HG03039 (cell line): ENCODE data around the gene COL4A3.

Source experiments
- ATAC-seq: cut with Tn5 transposase; IDR thresholded peaks from one replicate; pipeline ENCODE4 v1.9.1; 2021; ENCODE audit warnings: mild to moderate bottlenecking, moderate library complexity; ENCODE audit not compliant: unreplicated experiment

COL4A3 gene

DNA sequence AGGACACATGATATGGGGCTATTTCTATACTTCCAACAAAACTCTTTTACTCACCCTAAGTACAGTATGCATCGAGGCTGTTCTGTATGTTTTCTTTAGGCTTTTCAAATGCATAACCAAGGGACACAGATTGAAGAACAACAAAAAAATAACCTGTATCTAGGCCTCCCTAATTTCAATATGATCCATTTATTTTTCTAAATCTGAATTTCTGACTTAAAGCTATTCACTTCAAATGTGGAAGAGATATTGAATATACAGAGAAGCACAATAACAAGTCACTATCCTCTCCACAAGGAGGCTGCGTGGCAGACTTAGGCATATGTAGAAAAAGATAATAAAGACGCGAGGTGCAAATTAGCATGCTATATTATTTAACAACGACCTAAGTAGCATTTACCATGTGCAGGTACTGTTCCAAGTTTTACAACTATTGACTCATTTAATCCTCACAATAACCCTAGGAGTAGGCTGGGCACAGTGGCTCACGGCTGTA lies 121.4 kb downstream of the COL4A3 start:
- ATAC-seq = no peak

DNA sequence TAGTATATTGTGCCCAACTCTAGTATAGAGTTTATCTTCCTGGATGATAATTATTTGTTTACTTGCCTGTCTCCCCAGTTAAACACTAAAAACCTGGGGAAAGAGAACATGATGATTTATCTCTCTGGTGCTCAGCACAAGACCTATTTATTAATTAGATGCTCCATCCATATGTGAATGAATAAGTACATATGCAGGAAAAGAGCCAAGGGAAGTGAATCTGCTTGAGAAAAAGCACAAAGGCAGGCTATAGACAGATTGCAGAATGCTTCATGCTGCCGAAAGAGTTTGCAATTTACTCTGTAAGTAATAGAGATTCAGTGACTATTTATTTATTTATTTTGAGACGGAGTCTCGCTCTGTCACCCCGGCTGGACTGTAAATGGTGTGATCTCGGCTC lies 123.3 kb downstream of the COL4A3 start:
- ATAC-seq = no peak

DNA sequence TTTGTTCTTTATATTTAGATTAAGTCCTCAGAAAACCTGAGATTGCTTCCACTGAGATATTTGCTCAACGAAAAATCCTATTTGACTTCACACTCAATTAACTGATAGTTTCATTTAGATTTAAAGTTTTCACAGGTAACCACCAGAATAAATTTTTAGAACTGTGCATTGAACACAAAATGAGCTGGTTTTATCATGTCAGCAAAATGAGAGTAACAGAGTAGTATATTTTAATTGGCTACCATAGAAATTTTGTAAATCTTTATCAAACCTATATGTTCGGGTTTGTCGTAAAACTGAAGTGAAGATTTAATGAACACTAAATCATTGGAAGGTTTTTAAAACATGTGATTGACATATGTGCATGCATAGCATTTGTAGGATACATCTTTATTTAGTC lies 127.9 kb downstream of the COL4A3 start:
- ATAC-seq = no peak

DNA sequence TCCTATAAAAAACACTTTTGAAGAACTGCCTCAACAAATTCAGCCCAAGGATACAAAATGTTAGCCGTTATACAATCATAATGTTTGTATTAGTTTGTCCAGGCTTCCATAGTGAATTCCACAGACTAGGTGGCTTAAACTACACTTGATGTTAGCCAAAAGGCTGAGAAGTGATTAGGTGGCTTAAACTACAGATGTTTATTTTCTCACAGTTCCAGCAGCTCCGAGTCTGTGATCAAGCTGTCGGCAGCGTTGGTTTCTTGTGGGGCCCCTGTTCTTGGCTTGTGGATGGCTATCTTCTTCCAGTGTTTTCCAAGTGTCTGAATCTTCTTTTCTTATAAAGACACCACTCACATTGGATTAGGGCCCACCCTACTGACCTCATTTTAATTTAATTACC lies 129.1 kb downstream of the COL4A3 start:
- ATAC-seq = no peak

DNA sequence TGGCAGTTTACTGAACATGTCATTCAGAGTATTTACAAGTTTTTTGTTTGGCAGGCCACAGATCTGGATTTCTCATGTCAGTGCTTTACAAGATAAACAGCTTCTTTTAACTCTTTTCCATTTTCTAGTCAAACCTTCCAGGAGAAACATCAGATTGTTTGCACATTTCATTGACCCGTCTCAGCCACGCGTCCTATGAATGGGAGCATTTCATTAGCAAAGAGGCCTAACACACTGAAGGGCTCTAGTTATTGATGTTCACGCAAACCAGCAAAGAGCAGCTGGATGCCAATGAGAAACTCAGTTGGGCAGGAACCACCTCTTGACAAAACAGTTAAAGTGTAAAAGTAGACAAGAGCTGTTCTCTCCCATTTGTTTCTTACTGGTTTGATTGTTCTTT lies 131.4 kb downstream of the COL4A3 start:
- ATAC-seq = no peak

DNA sequence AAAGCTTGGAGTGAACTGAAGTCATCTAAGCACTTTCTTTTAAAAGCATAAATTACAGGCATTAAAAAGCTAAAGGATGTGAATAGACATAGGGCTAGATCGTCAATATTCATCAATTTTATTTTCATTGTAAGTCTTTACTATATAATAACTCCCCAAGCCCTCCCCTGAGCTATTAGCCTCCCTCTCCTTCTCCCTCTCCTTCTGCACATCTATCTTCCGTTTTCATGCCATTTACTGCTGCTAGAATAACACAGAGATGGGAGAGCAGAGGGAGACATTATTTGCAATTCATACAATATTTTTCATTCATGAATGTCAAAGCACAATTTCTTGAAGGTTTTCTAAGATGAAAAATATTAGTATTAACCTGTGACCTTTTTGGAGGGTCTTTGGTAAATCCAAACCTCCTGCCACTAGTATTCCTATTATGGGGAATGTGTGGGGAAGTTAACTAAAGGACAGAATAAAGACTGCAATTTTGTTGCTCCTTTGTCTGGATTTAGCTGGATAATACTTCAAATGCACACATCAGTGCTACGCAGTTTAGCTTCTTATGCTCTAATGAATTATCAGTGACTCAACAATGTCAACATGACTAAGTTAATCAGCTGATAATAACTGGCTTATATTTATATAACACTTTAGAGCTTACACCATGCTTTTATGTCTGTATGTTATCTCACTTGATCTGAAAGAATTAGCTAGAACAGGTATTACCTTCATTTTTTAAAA lies 132.4 kb downstream of the COL4A3 start:
- ATAC-seq = no peak

DNA sequence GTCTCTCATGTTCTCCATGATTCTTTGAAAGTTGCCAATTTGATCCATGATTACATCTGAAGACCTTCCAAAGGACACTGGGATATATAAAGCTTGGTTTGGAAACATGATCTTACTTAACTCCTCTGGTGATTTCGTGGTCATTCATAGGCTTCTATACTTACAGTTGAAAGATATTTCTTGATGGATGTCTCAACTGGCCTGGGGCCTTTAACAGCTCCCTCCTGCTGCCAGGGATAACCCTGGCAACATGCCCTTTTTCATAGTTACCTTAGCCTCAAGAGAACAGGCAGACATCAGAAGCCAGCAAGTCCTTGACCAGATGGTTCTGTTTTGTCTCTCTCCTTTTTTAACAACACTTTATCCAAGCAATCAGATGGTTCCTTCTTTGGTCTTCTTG lies 137.1 kb downstream of the COL4A3 start:
- no peak for ATAC-seq

DNA sequence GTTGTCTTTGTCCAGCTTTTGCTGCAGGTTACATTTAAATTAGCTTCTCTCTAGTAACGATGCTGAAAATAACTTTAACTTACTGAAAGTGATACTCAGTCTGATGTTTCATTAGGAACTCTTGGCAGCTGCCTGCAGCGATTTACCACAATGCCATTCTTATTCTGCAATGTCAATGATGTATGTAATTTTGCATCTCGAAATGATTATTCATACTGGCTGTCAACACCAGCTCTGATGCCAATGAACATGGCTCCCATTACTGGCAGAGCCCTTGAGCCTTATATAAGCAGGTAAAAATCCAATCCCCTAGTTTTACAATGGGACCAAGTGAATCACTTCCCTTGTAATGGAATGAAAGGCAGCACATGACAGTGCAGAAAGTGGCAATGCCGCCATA lies 144.4 kb downstream of the COL4A3 start:
- ATAC-seq = peak; percentile 87

DNA sequence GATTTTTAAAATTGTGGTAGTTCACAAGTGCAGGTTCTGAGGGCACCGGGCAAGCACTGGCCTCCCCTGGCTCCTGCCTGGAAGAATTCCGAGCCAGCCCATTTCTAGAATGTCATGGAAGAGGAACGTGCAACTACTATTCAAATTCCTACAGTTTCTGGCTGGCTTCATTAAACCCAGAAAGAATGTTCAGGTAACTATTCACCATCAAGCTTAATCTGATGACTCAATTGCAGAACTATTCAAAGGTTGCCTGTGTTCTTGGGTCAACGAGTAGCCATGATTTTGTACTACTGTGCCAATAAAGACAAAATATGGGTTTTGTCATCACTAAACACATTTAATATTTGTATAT lies 146.3 kb downstream of the COL4A3 start:
- ATAC-seq = no peak

DNA sequence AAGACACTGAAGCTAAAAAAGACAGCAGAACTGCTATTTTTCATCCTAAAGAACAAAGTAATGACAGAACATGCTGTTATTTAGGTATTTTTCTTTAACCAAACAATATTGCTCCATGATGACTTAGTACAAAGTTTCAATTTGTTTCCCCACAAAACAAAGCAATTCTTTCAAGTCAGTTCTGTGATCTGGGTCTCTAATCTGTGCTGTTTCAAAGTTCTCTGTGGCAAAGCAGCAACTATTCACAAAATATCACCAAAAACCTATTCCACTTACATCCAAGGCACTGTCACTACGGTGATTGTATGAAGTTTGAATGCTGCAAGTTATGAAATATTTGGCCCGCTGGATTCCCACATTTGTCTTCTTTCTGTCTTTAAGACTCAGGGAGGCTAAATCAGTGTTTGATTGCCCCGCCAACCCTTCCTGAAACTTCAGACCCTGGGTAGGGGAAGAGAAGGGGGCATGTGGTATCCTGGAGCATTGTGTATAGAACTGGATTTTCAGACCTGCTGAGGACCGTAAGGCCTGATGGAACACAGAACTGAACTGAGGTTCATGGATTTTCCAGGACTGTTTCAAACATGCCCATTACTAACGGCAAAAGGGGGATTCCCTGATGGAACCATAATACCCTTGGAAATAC lies 147.6 kb downstream of the COL4A3 start:
- ATAC-seq = no peak

DNA sequence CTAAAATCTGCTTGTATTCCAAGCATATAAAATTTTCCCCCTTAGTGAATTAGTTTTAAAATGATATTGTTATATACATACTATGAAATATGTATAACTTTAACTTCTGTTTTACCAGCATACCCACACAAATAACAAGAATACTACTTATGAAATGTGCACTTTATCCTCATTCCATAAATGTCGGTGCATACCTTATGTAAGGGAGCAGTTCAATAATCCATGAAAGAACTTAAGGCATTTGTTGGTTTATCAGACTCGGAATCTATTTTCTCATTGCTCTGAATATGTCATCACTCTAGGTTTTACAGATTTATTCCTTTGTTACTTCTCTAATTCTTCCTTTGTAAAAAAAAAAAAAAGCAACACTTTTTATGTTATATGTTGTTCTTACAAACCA lies 148.2 kb downstream of the COL4A3 start:
- ATAC-seq = no peak

DNA sequence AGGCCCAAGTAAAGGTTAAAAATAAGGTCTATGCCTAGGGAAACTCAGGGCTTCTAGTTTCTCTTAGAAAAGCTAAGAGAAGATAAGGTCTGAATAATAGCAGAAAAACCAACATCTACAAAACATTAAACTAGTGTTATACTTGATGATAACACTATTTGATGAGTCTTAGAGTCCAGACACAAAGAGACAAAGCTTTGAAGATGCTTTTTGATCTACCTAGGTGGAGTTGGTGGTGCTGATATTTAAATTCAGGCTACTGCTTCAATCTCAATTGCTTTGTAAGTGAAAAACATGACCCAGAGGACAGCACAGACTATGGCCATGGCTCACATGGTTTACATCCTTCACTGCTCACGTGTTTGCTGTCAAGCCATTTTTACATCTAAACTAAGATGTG lies 148.9 kb downstream of the COL4A3 start:
- ATAC-seq = no peak

DNA sequence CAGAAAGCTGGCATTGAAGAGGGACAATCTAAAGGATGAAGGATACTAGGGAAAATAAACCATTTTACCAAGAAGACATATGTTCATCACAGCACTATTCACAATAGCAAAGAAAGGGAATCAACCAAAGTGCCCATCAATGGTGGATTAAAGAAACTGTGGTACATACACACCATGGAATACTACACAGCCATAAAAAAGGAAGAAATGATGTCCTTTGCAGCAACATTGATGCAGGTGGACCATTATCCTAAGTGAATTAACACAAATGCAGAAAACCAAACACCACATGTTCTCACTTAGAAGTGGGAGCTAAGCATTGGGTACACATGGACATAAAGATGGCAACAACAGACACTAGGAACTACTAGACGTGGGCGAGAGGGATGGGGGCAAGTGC lies 153.4 kb downstream of the COL4A3 start:
- ATAC-seq = no peak

DNA sequence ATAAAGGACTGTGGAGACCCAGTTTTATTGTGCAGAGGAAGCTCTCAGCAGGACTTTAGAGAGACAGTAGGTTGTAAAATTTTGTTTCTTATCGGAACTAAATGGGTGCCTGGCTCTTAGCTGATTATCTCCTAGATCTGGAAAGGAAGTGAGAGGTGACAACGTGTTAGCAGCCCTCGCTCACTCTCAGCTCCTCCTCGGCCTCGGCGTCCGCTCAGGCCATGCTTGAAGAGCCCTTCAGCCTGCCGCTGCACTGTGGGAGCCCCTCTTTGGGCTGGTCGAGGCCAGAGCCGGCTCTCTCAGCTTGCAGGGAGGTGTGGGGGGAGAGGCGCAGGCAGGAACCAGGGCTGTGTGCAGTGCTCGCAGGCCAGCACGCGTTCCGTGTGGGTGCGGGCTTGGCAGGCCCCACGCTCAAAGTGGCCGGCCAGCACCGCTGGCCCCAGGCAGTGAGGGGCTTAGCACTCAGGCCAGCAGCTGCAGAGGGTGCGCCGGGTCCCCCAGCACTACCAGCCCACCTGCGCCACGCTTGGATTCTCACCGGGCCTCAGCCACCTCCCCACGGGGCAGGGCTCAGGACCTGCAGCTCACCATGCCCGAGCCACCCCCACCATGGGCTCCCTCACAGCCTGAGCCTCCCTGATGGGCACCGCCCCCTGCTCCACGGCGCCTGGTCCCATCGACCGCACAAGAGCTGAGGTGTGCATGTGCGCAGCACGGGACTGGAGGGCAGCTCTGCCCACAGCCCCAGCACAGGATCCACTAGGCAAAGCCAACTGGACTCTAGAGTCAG lies 156.1 kb downstream of the COL4A3 start:
- no peak for ATAC-seq

DNA sequence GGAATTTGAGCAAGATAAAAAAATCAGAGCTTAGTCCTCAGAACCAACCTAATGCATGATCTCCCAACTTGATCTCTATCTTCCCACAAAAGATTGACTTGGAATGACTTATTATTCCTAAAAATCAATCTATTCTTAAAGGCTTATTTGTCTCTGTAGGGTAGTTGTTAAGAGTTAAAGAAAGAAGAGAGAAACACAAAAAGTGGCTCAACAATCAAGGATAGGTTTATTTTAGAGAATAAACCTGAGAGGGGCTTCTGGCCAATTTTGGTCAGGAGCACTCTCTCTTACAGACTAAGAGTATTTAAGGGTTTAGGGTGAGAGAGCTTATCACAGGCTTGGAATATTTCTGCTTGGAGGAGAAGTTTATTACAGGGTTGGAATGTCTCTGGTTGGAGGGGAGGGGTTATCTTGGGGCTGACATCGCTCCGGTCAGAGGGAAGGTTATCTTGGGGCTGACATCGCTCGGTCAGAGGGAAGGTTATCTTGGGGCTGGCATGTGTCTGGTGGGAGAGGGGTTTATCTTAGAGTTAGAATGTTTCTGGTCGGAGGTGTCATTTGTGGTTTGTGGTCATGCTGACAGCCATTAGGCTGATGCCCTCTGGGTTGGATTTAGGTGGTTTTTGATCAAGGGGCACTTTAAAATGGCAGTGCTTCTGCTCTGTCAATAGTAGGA lies 158.2 kb downstream of the COL4A3 start:
- ATAC-seq = no peak

DNA sequence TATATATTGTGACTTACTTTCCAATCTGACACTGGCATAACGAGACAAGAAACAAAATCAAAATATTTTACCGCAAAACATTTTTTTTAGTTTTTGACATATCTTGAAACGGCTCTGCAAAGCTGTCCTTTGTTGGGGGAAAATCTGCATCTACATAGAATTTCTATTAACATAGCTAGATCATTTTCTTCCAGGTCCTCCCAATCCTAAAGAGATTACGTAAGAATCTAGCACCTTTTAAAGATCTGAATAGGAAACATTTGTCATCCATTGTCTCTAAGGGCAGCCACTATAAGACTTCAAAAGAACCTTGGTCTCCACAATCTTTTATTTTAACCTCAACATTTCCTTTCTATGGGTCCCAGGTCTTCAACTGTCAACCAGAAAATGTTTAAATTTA lies 159.4 kb downstream of the COL4A3 start:
- no peak for ATAC-seq

DNA sequence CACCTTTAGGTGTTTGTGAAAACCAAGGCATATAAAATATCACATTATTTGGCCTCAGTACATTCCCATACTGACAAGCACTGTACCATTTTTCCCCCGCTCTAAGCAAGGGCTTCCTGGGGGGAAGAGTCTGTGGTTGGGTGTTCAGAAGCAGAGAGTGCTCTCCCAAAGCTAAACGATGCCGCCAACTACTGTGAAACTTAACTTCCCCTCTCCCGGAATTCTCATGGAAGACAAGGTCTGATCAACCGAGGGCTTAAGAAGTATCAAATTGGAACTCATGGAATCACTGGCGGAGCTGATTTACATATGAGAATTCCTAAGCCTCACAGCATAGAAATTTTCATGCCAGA lies 160.2 kb downstream of the COL4A3 start:
- no peak for ATAC-seq

DNA sequence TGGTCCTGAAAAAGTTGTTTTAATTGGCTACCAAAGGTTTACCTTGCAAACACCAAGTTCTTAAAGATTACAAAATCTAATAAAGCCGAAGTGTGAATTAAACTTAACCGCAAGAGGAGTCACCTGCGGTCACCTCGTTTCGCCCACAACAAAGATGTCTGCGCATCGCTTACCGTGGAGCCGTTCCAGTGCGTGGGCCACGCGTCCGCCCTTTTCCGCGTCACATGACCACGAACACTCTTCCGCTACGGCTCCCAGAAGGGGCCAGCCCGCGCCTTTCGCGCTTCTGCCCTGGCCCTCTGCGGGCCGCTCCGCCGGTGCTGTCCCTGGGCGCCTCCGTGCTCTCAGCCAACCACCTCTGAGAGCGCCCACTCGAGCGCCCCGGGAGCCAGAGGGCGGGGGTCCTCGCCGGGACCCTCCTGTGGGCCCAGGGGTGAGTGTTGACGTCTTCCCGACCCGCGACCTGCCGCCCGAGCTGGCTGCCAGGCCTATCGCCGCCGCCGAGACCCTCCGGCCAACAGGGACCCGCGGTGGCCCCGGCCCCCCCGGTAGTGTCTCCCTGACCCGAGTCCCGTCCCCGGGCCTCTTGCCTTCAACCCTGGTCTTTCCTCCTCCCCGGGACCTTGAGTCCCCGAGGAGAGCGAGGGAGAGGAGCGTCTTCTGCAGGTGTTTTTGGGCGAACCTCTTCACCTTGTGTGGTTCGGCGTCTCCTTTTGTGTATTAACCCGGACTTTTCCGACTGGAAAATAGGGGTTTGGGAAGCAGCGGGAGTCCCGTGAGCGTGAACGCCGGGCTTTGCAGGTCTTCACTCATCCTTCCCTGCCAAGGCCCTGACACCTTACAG lies 160.8 kb downstream of the COL4A3 start, which contains the start of gene MFF:
MFF (plus strand) TSS at position 257 of the 844 bp plus-strand sequence. CDS start 5,415 bp downstream, outside the sequence.
- ATAC-seq = peak; percentile 97

DNA sequence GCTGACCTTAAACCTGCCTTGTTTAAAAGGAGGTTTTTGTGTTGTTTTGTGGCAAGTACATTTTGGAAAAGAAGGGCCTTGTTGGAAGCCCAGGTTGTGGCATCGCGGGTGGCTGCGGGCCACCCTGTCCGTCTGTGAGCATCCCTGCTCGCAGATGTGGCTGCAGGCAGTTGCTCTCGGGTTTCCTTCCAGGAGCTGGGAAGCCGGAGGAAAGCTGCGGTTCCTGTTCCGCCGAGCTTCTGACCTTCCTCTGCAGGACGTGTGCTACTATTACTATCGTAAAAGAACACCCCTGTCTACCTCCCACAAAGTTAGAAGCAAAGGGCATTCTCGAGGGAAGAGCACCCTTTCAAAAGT lies 161.4 kb downstream of the COL4A3 start:
- peak; percentile 1 for ATAC-seq

DNA sequence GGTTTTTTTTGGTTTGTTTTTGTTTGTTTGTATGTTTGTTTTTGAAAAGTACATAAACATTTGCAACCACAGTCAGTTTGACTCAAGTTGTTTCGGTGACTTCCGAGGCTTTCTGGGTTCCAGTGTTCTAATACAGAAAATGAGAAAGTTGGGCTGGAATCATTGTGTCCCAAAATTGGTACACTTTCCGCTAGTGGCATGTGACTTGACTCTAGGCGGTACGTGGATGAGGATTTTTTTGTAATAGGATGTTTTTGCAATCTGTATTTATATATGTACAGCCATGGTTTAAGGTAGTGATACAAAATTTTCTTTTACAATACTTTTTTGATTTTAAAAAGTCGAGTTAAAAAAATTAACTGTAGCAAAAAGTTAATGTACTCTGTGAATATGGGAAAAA lies 162.4 kb downstream of the COL4A3 start:
- ATAC-seq = no peak

DNA sequence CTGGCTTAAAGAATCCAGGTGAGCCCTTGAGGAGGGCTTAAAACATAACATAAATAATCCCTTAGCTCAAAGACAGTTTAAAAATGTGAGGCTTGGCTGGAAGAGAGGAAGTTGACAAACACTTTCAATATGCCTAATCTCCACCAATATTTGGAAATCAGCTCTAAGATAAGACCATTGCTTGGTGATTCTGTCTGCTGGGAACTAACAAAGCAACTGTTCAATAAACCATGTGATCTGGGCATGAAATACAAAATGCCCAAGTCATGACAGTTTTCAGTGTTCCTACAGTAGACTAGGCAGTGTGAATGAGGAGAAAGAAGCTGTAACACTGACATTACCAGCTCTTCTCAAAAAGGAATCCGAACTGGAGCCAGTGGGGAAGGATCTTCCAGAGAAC lies 171.3 kb downstream of the COL4A3 start:
- ATAC-seq = no peak
